Dedifferentiated amniotic fluid mesenchymal stem cell (primary cell): Measurements from ENCODE around the gene FAM136A.
"Not testable (repeated sequence)": the region's sequence is repeated elsewhere in the genome, so short reads cannot be mapped to it uniquely, and the experiment has no call there.

Experiments
- DNase-seq: peaks from one replicate; pipeline ENCODE4 v3.0.0-alpha.2; 2016; ENCODE audit errors: extremely low spot score

FAM136A gene

GRCh38 chr2:70297828-70298227, 4.0 kb downstream of the FAM136A start:
- not testable (repeated sequence) for DNase-seq

DNA sequence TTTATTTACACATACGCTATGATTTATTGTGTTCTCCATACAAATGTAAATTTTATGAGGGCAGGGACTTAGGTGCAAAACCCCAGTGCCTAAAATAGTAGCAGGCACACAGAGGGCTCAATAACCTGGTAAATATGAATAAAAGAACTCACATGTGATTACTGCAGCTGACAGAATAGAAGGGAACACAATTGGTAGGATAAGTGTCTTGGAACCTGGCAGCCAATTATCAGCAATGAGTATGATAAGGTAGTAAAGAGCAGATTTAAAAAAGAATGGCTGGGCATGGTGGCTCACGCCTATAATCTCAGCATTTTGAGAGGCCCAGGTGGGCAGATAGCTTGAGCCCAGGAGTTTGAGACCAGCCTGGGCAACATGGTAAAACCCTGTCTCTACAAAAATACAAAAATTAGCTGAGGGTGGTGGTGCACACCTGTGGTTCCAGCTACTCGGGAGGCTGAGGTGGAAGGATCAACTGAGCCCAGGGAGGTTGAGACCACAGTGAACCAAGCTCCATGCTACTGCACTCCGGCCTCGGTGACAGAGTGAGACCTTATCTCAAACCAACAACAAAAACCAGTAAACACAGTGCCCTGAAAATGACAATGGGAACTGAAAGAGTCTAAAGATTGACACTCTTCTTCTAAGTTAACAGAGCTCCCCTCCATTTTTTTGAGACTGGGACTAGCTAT, 18.2 kb downstream of the FAM136A start:
- no peak for DNase-seq

GRCh38 chr2:70282439-70282838, 19.4 kb downstream of the FAM136A start:
- DNase-seq: no peak

DNA sequence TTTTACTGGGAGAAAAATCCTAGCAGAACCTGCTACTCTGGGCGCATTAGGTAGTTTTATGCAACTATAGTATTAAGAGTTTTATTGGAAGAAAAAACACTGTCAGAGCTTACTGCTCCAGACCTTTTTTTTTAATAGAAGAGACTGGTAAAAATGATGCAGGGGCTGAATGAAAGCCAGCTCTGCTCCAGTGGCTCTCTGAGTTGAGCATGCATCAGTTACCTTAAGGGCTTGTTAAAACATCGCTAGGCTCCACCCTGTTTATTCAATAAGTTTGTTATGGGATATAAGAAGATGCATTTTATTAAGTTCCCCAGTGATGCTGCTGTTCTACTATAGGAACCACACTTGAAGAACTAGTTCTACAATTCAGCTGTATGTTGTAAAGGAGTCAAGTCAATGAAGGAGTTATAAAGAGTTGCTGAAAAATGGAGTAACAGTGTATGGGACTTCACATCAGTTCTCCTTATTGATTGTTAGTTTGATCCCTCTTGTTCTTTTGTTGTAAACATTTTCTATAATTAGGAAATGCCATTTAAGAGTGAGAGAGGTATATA, 21.5 kb downstream of the FAM136A start:
- DNase-seq: no peak

DNA sequence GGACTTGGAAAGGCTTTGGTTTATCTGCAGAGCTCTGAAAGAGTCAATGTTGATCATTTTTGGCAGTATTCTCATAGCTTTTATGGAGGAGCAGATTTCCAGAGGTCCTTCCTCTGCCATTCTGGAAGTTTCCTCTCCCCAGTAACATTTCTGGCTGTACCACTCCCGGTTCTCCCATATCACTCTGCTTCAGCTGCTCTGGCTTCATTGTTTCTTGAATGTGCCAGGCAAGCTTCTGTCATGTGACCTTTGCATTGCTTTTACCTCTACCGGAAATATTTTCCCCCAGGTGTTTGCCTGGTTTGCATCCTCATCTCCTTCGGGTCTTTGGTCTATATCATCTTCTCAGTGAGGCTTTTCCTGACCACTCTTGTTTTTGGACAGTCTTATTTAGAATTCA, 31.5 kb downstream of the FAM136A start:
- DNase-seq: no peak

- not testable (repeated sequence) for DNase-seq
Observed at GRCh38 chr2:70269422-70270302, 32.2 kb downstream of the FAM136A start.

- not testable (repeated sequence) for DNase-seq
Observed at GRCh38 chr2:70266925-70267324, 34.9 kb downstream of the FAM136A start.

DNA sequence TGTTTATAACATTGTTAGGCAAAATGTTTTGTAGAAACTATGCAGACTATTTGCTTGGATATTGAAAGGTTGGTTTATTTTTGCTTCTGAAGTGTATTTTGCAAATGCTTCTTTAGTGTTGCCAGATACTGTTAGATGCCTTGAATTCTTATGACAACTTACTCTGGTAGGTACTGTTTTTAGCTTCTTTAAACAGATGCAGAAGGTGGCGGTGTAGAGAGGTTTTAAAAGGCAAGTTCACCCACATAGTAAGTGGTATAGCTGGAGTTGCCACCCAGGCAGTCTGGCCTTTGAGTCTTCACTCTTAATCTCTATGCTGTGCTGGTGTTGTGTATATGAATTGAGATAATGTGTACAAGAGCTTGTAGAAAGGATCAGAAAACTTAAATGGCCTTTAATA, 40.4 kb downstream of the FAM136A start:
- no peak for DNase-seq

- DNase-seq: no peak
Observed at GRCh38 chr2:70258532-70258875, 43.4 kb downstream of the FAM136A start.

DNA sequence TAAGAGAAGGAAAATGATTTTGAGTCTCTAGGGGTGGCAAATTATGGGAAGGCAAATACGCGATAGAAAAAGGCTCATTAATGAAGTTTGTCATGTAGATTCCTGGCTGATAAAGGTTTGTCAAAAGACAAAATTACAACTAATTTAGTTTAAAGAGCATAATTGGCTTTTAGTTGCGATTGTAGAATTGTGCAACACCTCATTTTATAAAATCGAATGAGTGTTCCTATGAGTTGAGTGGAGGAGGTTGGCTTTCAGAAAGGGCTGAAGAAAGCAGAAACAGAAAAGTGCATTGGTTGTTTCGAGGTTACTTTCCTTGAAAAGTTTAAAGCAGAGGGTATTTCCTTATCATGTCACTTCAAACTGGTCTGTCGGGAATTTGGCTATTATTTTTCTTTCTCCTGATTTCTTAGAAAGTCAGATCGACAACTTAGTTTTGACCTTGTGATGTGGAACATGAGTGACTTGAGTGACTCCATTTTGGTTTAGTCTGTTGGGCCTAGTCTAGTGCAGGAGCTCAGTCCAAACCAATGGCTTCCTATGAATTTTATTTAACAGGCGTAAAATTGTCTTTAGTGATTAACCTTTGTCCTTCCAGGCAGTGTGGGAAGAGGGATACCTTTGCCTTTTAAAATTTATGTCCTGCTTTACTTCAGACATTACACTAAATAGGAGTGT, 46.1 kb downstream of the FAM136A start:
- no peak for DNase-seq

DNA sequence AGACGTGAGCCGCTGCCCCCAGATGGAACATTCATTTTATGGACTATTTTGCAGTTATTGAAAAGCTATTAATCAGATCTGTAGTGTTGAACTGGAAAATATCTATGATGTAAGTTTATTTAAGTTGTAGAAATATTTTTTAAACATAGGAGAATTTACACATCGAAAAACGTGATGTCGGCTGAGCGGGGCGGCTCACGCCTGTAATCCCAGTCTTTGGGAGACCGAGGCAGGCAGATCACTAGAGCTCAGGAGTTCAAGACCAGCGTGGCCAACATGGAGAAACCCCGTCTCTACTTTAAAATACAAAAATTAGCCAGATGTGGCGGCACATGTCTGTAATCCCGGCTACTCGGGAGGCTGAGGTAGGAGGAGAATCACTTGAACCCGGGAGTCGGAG, 51.4 kb downstream of the FAM136A start:
- DNase-seq: no peak

GRCh38 chr2:70248181-70248847, 53.6 kb downstream of the FAM136A start, which contains the start of gene TIA1:
Gene TIA1 (minus strand): TSS chr2:70248628. CDS start chr2:70248430, 198 bp downstream.
- DNase-seq: peak; percentile 99

DNA sequence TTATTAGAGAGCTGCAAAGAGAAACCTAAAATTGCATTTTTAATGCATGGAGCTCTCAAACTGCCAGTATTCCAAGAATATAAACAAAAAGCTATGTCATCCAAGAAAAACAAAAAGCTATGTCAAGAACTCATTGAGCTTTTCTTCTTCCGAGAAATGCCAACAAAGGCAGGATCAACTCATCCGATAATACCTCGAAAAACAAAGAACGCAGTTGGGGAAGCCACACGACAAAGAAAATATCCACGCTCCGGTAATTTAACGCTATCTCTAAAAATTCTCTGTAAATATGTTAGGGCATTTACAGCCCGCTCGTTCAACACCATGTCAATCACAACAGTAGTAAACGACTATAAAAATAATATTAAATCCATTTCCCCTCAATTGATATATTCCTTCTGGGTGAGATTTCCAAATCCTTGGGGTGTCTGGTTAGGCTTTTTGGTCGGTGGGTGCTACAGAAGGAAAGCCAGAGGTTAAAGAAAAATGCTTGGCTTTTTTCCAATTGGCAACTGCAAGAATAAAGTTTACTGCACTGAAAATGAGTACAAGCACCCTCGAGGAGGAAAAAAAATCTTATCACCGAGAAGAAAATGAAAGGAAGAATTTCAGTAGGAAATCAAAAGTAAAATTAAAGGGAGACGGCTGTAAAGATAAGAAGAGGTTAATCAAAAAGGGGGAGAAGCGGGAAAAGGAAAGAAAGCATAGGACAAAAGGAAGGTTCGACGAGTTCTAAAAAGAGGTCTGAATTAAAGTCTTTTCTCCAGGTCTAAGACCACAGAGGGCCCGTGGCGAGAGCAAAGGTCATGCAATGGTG, 54.3 kb downstream of the FAM136A start:
- DNase-seq: peak; percentile 20
